Measurements from ENCODE around the gene UBAC1.

UBAC1 gene

GRCh38 chr9:135939351-135940265, 21.6 kb downstream of the UBAC1 start:
- DNase-seq (ENCODE audit: low read depth) = no peak

DNA sequence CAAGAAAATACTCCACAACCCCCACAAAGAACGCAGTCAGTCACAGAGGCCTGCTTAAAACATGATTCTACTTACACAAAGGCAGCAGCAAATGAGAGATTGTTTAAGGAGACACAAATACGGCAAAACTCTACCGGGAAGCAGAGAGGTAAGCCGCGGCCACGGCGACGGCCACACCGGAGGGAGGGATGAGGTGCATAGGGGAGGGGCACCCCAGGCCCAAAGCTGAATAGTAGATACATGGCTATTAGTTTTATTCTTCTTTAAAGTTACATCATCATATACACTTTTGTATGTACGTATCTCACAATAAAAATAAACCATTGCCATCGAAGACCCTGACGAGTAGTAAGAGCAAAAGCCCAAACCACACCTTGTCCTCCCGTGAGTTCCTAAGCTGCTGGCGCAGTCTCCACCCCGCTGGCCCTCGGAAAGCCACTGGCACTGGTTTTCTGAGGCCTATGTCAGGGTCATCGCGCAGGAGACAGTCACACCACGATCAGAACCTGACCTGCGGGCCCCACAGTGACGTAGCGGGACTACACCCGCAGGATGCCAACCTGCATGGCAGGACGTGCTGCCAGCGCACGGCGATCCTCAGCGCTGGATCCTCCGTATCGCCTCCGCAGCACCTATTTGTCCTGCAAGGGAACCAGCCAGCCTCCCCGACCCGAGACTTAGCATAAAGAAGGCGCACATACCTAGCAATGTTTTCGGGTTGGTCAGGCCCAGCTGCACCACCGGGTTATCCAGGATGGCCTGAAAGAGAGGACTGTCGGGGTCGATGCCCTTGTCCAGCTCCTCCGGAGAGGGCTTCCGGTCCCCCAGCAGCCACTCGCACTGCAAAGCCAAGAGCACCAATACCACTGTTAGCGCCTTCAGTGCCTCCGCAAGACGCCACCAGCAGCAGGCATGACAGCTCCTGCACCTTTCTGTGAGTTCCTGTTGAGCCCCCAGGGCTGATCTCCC, 23.4 kb downstream of the UBAC1 start:
- DNase-seq (ENCODE audit: low read depth) = no peak

DNA sequence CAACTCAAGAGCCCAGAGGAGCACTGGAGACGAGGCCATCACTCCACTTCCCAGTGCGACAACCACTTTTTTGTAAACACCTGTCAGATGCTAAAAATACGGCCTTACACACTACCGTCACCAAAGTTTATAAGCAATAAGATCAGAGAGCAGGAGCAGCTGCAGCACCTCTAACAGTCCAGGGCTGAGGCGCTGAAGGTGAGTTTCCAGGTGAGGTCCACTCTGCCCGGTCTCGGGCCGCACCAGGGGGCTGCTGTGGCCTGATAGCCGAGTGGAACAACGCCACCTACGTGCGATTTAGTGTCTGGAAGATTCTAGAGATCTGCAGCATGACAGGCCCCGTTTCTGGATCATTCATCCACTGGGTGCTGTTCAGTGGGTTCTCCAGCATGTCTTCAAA, 28.1 kb downstream of the UBAC1 start:
- no peak for DNase-seq (ENCODE audit: low read depth)

- no peak for DNase-seq (ENCODE audit: low read depth)
Measured at GRCh38 chr9:135932656-135933055, 28.5 kb downstream of the UBAC1 start.

GRCh38 chr9:135931349-135931820, 29.8 kb downstream of the UBAC1 start:
- no peak for DNase-seq (ENCODE audit: low read depth)

- DNase-seq (ENCODE audit: low read depth) = no peak
Measured at GRCh38 chr9:135930446-135931345, 30.5 kb downstream of the UBAC1 start.

DNA sequence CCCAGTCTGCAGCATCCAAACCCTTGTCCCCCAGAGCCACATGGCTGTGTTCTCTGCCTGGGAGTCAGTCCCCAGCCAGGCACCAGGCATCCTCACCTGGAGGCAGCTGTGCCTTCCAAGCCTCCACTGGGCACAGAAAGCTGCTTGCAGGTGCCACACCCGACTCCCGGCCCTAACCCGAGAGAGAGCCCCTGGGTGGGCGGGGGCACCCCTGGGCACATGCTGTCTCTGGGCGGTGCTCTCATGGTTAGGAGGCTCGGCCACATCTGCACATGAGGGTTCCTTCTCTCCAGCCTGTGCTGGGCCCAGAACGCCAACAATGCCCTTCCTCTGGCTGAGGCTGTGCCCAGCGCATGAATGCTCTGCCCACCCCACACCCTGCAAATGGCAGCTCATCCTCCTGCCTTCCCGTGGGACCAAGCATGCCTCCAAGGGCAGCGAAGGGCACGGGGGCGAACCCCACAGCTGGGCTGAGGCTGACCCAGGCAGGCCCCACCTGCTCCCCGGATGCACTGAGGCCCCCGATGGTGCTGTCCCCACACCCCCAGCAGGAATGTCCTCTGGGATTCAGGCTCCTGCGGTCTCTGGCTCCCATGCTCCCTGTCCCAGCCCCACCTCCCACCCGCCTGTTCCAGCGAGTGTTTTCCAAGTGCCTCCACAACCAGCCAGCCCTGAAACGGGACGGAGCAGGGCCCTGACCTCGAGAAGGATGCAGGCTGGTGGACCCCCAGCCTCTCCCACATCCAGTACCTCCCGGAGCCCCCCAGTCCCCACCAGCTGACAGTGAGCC, 31.3 kb downstream of the UBAC1 start:
- DNase-seq (ENCODE audit: low read depth) = no peak

DNA sequence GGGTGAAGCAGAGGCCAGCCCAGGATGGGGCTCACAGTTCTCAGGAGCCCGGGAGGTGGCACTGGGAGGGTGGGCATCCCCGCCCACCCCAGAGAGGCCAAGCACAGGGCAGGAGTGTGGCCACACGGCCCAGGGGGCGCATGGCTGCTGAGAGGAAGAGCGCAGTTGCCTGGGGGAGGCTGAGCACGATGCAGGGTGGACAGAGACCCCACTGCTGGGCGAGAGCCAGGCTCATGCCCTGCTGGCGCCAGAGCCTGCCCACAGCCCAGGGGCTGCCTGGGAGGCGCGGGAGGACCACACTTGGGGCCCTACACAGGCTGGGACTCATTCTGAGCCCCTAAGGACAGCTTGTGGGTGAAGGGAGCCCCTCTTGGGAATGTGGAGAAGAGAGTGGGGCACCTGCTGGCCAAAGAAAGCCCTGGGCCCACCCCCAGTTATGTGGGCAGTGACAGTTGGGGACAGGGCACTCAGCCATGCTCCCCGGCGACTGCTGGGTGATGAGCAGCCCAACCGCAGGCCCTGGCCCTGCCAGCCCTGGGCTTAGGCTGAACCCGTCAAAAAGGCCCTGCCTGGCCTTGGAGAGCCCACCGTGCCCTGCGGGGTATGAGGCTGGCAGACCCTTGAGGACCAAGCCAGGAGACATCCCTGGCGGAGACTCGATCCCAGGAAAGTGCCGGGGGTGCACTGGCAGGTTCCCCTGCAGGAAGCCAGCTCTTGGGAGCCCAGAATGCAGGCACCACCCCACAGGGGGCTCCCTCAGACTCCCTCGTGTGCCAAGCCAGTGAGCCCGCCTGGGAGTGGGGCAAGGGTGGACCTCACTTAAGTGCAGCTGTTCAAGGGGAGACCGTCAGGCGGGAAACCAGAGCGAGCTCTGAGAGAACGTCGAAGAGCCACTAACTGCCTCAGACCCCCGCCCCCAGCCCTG, 32.2 kb downstream of the UBAC1 start:
- DNase-seq (ENCODE audit: low read depth) = no peak

GRCh38 chr9:135928074-135928730, 33.0 kb downstream of the UBAC1 start:
- DNase-seq (ENCODE audit: low read depth) = no peak

DNA sequence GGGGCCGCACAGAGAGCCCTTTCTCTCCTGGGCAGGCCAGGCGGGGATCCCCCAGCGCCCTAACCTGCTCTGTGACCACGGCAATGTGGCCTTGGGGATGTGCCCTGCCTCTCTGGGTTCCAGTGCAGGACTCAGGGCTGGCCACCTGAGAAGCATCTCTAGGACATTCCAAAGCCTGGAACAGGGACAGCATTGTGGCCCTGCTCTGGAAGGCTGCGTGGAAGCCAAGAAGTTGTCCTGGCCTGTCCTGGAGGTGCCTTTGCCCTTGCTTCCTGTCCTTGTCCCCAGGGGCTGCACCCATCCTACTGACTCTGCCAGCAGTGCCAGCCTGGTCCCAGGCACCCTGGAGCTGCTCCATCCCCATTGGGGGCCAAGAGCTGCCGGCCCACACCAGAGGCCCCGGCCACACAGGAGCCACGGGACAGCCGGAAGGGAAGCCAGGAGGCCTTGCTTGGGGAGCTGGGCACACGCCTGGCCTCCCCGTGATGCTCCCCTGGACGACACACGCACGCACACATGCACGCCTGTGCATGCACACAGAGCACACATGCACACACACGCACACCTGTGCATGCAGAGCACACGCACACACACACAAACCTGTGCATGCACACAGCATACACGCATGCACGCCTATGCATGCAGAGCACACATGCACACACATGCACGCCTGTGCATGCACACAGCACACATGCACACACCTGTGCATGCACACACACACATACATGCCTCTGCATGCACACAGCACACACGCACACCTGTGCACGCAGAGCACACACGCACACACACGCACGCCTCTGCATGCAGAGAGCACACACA, 33.8 kb downstream of the UBAC1 start:
- DNase-seq (ENCODE audit: low read depth) = no peak

GRCh38 chr9:135926402-135927194, 34.6 kb downstream of the UBAC1 start:
- DNase-seq (ENCODE audit: low read depth) = no peak

- DNase-seq (ENCODE audit: low read depth) = no peak
Measured at GRCh38 chr9:135925496-135926133, 35.6 kb downstream of the UBAC1 start.

- no peak for DNase-seq (ENCODE audit: low read depth)
Measured at GRCh38 chr9:135924628-135925338, 36.4 kb downstream of the UBAC1 start.

DNA sequence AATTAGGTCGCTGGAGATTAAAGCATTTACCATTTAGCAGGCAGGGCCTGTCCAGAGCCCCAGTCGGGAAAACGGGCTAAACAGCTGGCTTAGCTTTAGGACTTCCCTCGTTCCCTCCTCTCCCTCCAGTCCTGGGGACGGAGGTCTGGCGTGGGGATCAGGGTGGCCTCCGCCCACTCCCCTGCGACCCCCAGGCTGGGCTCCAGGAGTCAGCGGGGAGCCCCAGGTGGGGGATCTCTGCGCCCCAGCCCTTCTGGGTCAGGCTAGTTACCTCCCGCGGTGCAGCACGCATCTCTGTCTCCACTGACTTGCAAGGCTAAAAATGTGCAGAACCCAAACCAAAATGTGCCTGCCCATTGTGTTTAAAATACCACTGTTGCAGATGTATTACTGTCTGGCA, 37.7 kb downstream of the UBAC1 start:
- DNase-seq (ENCODE audit: low read depth) = no peak

GRCh38 chr9:135921749-135922310, 39.3 kb downstream of the UBAC1 start:
- no peak for DNase-seq (ENCODE audit: low read depth)

Data from stimulated activated CD8-positive, alpha-beta memory T cell treated with anti-CD3 and anti-CD28 coated beads, Interleukin-15, amount 100 ng/mL, for 1 hour (primary cell).